ENCODE measurements around the gene HACD2. TPM values are rescaled to one million over a fixed set of nuclear protein-coding genes. Genes with fewer than 3 reads are reported as not detected.

Gene HACD2
- total and polyA plus RNA-seq, 10 of the 15 experiments (the other 5 are each of a cell fraction or from before 2014, with no cell fraction given) = 9.1 to 30.0 (median 18.8) TPM

GRCh38 chr3:123584988-123585937 lies at the start of gene HACD2 (continued):
- TF ChIP-seq, protein P1, sequence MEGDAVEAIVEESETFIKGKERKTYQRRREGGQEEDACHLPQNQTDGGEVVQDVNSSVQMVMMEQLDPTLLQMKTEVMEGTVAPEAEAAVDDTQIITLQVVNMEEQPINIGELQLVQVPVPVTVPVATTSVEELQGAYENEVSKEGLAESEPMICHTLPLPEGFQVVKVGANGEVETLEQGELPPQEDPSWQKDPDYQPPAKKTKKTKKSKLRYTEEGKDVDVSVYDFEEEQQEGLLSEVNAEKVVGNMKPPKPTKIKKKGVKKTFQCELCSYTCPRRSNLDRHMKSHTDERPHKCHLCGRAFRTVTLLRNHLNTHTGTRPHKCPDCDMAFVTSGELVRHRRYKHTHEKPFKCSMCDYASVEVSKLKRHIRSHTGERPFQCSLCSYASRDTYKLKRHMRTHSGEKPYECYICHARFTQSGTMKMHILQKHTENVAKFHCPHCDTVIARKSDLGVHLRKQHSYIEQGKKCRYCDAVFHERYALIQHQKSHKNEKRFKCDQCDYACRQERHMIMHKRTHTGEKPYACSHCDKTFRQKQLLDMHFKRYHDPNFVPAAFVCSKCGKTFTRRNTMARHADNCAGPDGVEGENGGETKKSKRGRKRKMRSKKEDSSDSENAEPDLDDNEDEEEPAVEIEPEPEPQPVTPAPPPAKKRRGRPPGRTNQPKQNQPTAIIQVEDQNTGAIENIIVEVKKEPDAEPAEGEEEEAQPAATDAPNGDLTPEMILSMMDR (IDR thresholded peaks at IDR 0.05 in 2 of 3, conservative IDR thresholded peaks at IDR 0.05 in 1 of 3; ENCODE audit: control insufficient read depth in 2 of 3, extremely low read depth in 1 of 3, insufficient read depth in 1 of 3, low read depth in 3 of 3, low read length in 3 of 3) = no peak
- TF ChIP-seq ZNF687 (IDR thresholded peaks at IDR 0.05) = peak; percentile 84
- no peak for TF ChIP-seq NFYB (IDR thresholded peaks at IDR 0.05; ENCODE audit: insufficient read depth, low read depth, low read length)
- no peak for TF ChIP-seq JUNB (IDR thresholded peaks at IDR 0.05)
- TF ChIP-seq MTA2 (IDR thresholded peaks at IDR 0.05; ENCODE audit: low read depth) = peak; percentile 47
- no peak for TF ChIP-seq MYB (IDR thresholded peaks at IDR 0.05; ENCODE audit: borderline replicate concordance, low read depth, low read length)
- TF ChIP-seq SMAD5 (IDR thresholded peaks at IDR 0.05; ENCODE audit: low read depth) = peak; percentile 76
- TF ChIP-seq ZBTB4 (CRISPR knock-in tag; IDR thresholded peaks at IDR 0.05) = no peak
- peak; percentile 23 for TF ChIP-seq MEF2B (IDR thresholded peaks at IDR 0.05; ENCODE audit: partially characterized antibody, poor library complexity, severe bottlenecking)
- no peak for TF ChIP-seq ZNF217 (IDR thresholded peaks at IDR 0.05)
- peak; percentile 74 for TF ChIP-seq HCFC1 (IDR thresholded peaks at IDR 0.05; ENCODE audit: low read length)
- peak; percentile 72 for TF ChIP-seq RCOR1 (conservative IDR thresholded peaks at IDR 0.05; ENCODE audit: low read depth, low read length)
- no peak for TF ChIP-seq PRDM15 (CRISPR knock-in tag; IDR thresholded peaks at IDR 0.05)
- TF ChIP-seq HDGF (IDR thresholded peaks at IDR 0.05) = peak; percentile 93
- no peak for TF ChIP-seq SMARCA5 (IDR thresholded peaks at IDR 0.05)
